Spleen (tissue), 7 donors: ENCODE measurements around the gene JDP2.

Experiments used
- CTCF ChIP-seq, 11 experiments: fragments of 200-600 bp in 7 of 11; fragments of 450-650 bp in 4 of 11; sonication (generic) in 4 of 11; IDR thresholded peaks in 8 of 11; conservative IDR thresholded peaks in 3 of 11; 1 replicate in 7 of 11; 2 replicates in 4 of 11; pipeline versions ENCODE4 v1.4.0 to v1.8.0; 2016 to 2021; ENCODE audit warnings: antibody characterized with exemption in 11 of 11, inconsistent platforms in 4 of 11, mild to moderate bottlenecking in 1 of 11
- POLR2A ChIP-seq, 3 donors: fragments of 450-650 bp; IDR thresholded peaks; one replicate each; pipeline ENCODE4 v1.5.1; 2017; ENCODE audit warnings: antibody characterized with exemption in 3 of 3, mild to moderate bottlenecking in 1 of 3
- POLR2AphosphoS5 ChIP-seq, 3 donors: sonication (generic); formaldehyde crosslinking; IDR thresholded peaks; one replicate each; pipeline ENCODE4 v1.5.1; 2017; ENCODE audit warnings: antibody characterized with exemption in 3 of 3
- donor health status: DM: no; HTN: no; CAD: no; lungs with moderate emphysema.
- donor health status: DM: no; HTN: no; CAD: no.
- donor health status: DM: no; HTN: no; CAD: no.

GRCh38 chr14:75445236-75445635 lies 17.4 kb downstream of the JDP2 start:
- TF ChIP-seq POLR2A (IDR thresholded peaks at IDR 0.05) (no peak), CTCF (IDR thresholded peaks at IDR 0.05 in 8 of 11, conservative IDR thresholded peaks at IDR 0.05 in 3 of 11) (no peak), POLR2AphosphoS5 (IDR thresholded peaks at IDR 0.05) (no peak)
